Retina (tissue), 1 donor: ENCODE results near the gene DIPK1B.
"Not testable (repeated sequence)": the region's sequence is repeated elsewhere in the genome, so short reads cannot be mapped to it uniquely, and the experiment has no call there.

Experiments
- DNase-seq: peaks from one replicate; pipeline ENCODE4 v3.0.0-alpha.2; 2016

The DIPK1B gene

DNA sequence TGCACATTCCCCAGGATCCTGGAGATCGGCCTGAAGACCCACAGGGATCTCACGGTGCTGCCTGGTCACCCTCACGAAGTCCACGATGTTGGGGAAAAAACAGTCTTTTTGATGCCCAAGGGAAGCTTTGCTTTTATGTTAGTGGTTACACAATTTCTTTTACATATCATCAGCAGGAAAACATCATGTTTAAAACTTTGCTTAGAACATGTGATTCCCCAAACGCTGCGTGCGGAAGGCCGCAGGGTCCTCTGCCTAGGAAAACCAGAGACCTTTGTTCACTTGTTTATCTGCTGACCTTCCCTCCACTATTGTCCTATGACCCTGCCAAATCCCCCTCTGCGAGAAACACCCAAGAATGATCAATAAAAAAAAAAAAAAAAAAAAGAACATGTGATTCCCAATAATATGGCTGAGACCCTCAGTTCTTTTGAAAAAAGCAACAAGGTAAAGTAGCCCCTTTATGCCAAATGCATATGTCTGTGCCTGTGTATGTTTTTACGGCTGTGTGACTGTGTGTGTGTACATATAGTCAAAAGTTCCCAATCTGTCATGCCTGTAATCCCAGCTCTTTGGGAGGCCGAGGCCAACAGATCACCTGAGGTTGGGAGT lies 13.6 kb upstream of the DIPK1B start:
- no peak for DNase-seq

DNA sequence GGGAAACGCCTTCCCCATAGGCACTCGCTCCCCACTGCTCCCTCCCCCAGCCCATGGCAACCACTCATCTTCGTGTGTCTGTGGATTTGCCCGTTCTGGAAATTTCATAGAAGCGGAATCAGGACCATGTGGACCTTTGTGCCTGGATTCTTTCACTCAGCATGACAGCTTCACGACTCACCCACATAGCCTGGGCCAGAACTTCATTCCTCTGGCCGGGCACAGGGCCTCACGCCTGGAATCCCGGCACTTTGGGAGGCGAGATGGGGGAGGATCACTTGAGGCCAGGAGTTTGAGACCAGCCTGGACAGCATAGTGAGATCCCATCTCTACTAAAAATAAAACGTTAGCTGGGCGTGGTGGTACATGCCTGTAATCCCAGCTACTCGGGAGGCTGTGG lies 12.1 kb upstream of the DIPK1B start:
- DNase-seq = no peak

DNA sequence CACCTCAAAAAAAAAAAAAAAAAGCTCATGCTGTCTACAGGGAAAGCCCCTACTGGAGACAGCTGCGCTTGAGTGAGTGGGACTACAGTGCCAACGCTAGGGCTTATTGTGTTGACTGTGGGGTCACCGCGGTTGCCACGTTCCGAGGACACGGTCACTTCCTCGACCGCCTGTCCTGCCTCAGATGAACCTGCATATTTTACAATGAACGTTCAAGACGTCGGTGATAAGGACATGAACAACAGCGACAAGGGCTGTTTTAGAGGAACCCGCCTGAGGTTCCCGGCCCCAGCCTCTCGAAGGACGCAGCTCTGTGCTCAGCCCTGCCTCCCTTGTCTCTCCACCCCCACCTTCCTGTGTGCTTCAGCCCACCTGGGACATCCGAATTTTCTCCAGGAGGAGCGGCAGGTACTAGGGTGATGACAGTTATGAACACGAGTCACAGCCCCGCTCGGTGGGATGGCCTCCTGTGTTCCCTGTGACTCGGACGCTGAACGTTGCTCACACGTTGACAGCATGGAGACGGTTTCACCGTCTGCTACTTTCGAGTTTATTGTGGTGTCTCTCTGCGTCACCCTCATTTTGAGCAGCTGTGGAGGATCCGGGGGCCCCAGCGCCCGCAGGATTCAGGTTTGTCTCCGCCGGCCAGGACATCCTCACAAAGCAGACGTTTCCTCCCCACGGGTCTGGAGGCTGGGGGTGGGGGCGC lies 11.3 kb upstream of the DIPK1B start:
- peak; percentile 42 for DNase-seq

DNA sequence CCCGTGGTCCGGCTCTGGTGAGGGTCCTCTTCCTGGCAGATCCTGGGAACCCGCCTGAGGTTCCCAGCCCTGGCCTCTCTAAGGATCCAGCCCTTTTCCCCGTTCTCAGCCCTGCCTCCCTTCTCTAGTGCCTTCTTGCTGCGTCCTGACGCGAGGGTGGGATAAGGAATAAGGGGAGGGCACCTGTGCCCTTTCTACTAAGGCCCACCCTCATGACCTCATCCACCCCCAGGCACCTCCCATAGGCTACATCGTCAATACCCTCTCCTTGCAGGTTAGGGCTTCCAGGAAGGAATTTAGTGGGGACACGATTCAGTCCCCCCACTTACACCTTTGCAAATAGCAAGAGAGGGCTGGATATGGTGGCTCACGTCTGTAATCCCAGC lies 10.7 kb upstream of the DIPK1B start:
- no peak for DNase-seq

DNA sequence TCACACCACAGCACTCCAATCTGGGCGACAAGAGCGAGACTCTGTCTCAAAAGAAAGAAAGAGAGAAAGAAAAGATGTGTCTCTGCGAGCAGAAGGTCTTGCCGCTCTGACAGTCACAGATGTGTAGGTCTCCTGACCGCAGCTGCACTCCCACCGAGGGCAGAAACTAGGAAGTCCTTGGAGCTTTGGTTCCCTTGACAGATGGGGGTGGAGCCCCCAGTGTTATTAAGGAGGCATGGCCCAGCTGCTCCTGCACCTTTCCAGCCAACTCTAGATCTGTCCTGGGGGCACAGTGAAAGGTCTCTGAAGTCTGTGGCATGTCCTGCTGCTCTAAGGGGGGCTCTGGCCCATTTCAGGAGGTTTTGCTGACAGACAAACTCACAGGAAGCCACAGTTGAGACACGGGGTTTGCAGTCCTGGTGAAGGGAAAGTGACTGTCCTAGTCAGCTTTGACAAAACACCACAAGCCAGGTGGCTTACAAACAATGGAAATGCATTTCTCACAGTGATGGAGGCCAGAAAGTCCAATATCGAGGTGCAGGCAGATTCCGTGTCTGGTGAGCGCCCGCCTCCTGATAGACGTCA lies 9.0 kb upstream of the DIPK1B start:
- DNase-seq = no peak

DNA sequence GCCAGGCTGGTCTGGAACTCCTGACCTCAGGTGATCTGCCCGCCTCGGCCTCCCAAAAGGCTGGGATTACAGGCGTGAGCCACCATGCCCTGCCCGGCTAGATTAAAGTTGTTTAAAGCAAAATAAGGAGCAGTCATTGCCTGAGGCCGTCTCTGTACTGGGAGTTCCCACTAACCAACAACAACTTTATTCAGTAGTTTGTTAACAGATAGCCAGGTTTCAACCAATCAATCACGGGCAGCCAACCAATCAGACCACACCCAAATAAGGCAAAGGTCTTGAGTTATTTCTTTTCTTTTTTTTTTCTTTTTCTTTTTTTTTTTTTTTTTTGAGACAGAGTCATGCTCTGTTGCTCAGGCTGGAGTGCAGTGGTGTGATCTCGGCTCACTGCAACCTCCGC lies 7.6 kb upstream of the DIPK1B start:
- not testable (repeated sequence) for DNase-seq

DNA sequence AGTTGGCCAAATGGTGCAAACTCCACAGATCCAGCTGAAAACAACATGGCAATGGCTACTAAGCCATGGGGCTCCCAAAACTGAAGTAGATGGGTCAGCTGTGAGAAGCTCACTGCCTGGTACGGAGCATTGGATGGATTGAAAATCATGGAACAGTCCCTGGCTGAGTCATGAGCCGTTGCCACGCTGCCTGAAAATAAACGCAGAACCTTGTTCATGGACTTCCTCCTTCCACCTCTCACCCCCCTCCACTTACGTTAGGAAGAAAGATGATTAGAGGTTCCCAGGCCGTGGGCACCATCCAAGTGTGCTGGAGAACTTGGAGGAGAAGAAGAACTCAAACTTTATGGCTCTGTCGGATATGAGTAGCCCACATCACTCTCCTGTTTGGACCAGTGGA lies 6.8 kb upstream of the DIPK1B start:
- no peak for DNase-seq

DNA sequence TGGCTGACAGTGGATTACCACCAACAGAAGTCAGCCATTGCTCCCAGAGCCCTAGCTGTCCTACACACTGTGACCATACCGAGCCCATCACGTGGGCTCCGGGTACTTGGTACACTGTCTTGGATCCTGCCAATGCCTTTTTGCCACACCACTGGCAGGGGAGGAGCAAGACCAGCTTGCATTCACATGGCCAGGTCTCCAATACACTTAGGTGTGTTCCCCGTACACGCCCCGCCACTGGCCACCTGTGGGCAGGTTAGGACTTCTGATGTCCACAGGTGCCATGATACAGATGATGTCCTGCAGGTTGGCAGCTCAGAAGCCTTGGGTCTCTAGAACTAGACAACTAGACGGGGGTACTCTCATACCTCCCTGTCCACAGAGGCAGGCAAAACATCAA lies 5.4 kb upstream of the DIPK1B start:
- DNase-seq = no peak

DNA sequence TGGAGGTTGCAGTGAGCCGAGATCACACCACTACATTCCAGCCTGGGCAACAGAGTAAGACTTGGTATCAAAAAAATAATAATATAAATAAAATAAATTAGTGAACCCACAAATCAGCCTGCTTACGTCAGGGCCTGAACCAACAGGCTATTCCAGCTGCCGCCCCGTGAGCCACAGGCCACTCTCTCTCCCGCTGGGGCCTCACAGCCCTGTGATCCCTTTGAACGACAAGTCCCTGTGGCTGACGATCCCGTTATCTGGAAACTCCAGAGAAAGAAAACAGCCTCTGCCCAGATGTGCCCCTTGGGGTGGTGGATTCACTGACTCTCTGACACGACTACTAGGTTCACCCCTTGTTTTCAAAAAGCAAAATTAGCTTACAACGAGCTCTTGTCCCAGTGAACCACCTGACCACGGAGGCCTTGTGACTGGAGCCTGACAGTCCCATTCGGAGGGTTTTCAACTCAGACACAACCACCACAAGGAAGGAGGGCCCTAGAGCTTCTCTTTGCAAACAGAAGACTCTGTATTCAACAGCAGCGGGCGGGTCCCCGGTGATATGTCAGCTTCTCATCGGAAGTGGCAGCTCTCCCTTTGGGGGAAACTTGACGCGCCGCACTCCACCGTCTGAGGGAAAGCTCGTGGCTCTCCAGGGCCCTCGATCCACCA lies 4.4 kb upstream of the DIPK1B start:
- no peak for DNase-seq

DNA sequence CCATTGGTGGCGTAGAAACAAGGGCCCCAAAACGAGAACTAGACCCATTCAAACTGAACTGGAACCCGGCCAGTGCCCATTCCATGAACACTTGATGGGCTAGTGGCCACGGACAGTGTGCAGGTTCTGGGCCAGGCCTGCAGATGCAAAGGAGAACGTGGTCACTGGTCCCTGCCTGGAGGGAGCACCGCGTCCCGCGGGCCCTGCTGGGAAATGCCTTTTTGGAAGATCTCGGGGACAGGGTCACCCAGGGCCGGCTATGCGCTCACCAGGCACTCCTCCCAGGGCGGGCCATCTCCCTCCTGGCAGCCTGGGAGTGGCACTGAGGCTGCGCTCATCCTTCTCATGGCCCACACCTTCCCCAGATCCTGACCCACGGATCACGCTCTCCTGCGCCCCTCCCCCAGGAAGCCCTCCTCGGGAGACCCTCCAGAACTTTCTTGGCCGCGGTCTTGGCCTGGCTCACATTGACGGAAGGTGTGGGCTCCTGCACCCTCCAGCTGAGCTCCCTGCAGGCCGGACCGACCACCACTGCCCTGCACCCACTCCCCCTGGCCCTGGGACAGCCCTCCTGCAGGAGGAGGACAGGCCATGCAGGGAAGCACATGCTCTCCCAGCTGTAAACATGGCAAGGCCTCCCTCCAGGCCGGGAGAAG lies 2.8 kb upstream of the DIPK1B start:
- no peak for DNase-seq

DNA sequence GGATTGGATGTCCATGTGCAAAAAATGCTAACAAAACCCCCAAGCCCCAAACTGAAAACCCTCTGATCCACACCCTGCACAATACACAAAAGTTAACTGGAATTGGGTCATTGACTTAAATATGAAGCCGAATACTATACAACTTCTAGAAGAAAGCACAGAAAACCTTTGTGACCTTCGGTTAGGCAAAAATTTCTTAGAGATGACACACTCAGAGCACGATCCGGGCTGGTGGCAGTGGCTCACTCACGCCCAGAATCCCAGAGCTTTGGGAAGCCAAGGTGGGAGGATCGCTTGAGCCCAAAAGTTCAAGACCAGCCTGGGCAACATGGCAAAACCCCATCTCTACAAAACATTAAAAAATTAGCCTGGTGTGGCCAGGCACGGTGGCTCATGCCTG lies 1.8 kb upstream of the DIPK1B start:
- no peak for DNase-seq

DNA sequence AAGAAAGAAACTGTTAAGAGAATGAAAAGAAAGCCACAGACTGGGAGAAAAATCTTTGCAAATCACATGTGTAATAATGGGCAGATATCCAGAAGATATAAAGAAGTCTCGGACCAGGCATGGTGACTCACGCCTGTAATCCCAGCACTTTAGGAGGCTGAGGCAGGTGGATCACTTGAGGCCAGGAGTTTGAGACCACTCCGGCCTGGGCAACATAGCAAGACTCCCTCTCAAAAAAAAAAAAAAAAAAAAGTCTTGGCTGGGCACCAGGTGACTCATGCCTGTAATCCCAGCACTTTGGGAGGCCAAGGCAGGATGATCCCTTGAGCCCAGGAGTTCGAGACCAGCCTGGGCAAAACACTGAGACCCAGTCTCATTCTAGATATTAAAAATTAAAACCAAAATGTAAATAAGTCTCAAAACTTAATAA lies 1.1 kb upstream of the DIPK1B start:
- DNase-seq = not testable (repeated sequence)

DNA sequence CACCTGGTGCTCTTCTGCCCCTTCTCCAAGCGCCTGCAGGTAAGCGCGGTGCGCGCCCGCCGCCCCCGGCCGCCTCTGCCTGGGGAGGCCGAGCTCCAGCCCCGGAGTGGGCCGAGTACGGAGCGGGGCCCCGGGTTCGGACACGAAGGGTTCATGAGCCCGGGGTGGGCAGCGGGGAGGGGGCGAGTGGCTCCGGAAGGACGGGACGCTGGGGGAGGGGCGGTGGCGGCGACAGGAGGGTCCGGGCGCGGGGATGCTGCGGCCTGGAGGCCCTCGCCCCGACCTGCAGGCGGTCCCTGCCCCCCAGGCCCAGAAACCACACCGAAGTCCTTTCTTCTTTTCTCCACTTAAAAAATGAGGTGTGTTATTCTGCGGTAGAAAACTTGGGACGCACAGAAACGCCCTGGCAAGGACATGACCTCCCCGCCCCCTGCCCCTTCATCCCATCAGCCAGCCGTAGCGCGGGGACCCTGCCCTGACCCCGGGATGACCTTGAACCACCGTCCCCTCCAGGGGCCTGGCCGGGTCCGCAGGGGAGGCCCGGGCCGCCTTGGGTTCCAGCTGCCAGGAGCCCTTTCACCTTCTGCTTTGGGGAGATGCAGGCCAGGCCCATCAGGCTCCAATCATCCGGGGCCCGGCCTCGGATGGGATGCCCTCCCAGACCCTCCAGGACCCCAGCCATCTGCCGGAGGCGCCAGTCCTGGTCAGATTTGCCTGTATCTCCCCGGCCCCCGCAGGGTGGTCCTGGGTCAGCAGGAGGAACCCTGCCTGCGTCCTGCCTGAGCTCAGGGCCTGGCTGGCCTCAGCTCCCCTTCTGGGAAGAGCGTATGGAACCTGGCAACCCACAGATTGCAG lies 545 bp downstream of the DIPK1B start:
- DNase-seq = peak; percentile 57

DNA sequence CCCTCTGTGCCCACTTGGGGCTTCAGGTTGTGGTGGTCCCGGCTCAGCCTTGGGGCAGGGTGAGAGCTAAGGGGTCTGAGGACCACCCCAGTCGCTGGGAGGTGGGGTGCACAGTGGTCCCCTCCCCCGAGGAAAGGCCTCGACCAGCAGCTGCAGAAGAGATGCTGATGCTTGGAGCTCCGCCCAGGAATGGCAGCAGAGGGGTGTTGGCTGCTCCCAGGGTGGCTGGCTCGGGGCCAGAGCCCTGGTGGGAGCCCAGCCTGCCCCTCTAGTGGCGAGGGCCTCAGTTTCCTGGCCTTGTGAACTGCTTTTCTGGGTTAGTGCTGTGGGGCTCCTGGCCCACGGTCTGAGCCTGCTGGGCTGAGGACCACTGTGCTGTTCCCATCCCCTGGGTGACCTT lies 1.2 kb downstream of the DIPK1B start:
- DNase-seq = no peak

DNA sequence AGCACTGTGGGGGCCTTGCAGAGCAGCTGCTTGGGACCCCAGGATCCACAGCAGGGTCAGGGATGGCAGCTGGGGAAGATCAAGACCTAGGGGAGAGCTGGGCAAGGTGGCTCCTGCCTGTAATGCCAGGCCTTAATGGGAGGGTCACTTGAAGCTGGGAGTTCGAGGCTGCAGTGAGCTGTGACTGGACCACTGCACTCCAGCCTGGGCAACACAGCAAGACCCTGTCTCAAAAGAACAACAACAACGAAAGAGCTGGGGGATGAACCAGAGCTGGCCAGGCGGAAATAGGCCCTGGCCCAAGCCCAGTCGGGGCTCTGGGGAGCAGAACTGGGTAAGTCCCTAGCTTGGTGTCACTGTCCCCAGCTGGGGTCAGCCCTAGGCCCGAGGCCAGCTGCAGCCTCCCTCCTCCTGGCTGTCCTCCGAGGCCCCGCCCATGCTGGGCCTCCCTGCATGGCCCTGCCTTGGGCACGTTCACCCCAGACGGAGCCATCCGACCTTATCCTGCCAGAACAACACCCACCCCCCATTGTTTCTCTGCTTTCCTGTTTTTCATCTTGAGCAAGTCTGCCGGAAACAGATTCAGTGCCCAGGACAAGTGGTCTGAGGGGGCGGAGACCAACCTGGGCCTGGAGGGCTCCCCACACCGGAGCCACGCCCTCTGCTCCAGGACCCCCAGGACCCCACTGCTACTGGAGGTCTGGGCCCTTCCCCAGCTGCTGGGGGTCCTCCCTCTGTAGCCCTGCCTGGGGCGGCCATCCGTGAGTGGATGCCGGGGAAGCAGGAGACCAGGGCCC lies 1.9 kb downstream of the DIPK1B start:
- no peak for DNase-seq

DNA sequence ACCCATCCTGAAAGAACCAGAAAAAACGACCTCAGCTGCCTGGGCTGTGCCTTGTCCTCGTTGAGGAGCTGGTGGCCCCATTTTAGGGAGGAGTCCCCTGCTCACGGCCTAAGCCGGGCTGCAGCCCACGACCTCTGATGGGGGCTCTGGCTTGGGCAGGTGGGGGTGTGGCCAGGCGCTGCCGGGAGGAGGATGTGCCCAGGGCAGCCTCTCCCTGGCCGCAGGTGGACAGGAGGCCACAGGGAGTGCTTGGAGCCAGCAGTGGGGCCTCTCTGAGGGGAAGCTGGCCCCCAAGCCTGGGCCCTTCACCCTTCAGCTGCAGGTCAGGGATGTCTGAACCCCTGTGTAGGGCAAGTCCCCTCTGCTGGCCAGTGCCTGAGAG lies 2.5 kb downstream of the DIPK1B start:
- DNase-seq = no peak

DNA sequence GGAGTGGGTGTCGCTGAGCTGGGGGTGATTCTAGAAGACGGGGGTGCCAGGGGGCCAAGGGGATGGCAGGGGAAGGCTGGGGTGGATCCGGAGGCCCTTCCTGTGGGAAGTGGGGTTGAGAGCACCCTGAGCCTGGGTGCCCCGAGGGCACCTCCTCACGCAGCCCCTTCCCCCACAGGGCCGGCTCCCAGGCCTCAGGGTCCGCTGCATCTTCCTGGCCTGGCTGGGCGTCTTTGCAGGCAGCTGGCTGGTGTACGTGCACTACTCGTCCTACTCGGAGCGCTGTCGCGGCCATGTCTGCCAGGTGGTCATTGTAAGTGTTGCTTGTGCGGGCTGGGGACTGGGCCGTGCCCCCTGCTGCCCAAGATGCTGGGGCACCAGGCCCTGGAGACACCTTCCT lies 5.0 kb downstream of the DIPK1B start:
- no peak for DNase-seq

DNA sequence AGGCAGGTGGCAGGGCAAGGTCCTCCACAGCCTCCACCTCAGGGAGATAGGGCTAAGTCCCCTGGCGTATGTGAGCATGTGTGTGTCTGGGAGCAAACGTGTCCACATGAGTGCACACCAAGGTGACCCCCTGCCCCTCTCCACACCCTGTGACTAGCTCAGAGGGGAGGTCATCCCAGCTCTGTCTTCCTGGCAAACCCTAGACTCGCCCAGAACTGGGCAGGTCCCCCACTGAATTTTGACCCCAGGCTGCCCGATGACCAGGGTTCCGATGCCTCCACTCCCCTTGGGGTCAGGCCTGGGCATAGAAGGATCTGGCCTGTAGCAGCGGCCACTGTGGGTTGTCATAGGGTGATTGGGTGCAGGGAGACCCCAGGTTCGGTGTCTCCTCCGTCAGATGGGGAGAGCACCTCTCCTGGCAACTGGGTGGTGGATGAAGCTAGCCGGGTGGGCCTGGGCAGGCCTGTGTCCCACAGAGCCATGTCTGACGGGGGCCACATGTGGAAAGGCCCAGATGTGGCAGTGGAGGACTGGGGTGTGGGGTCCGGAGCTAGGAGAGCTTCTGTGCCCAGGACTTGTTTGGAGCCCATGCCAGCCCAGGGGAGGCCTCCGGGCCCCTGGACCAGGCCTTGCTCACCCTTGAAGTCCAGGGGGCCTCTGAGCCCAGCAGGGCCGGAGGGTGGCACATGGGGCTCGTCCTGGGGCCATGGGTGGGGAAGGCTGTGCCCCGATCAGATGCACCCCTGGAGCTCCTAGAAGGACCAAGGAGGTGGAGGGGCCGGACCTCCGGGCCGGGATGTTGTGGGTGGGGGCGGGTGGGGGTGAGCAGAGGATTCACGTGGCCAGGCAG lies 6.2 kb downstream of the DIPK1B start:
- DNase-seq = no peak

DNA sequence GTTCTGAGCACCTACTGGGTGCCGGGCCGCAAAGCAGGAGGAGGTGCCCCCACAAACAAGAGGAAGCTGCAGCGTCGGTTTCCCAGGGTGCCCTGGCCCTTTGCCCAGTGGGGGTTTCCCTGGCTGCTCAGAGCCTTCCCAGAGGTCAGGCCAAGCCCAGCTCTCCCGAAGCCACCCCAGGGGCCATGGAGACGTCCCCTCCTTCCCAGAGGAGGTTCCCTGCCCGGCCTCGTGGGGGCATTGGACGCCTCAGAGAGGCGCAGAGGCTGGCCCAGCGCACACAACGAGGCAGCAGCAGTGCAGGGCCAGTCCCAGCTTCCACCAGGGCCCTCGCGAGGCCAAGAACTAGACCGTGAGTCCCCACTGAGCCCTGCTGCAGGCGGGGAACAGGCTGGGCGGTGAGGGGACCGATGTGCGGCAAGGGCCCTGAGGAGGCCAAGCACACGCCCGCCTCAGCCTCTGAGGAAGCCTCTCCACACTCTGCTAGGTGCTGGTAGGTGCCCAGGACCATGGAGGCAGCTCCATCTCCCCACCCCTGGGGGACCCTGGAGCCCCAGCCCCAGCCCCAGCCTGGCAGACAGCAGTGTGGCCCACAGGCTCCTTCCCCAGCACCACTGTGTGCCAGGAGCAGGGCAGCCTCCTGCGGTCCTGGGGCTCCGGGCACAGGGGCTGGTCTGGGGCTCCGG lies 7.0 kb downstream of the DIPK1B start:
- no peak for DNase-seq

DNA sequence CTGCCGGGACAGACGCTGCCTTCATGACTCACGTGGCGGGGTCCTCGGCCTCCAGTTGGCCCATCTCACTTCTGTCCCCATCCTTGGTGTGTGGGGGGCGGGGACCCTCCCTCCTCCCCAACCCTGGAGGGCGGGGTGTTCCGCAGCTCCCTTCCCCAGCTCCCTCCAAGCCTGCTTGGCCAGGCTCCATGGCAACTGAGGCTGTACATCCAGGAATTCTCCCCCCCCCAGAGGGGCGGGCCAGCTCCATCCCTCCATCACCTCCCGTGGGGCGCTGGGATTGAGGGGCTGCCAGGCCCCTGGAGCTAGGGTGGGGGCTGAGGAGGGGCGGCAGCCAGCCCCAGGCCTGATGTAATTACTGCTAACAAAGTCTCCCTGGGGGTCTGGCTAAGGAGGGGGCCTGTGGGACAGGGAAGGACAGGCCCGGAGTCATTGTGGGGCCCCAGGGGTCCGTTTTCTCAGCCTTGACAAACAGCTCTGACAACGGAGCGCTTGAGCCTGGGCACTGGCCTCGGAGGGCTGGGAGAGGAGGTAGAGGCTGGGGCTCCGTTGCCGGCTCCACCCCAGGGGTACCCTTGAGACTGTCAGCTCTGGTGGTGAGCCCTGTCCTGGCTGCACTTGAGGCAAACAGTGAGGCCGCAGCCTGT lies 8.0 kb downstream of the DIPK1B start:
- DNase-seq = peak; percentile 84
